Body of pancreas (tissue), 4 donors: ENCODE results near the gene SLCO3A1. TPM values are rescaled to one million over a fixed set of nuclear protein-coding genes. Genes with fewer than 3 reads are reported as not detected.

Source experiments
- ATAC-seq: fragments of 150-250 bp; one replicate; pipeline ENCODE4 v1.9.1; 2016
- DNase-seq, 4 donors: peaks; one replicate each; pipeline ENCODE4 v3.0.0-alpha.2; 2019
- H3K27ac ChIP-seq, 4 donors: fragments of 200-600 bp; sonication (generic); 1 replicate in 3 of 4; 2 replicates in 1 of 4; pipeline versions ENCODE4 v1.5.1 to v1.6.1; 2016 to 2019; ENCODE audit warnings: mild to moderate bottlenecking in 1 of 4, mixed read lengths in 1 of 4, moderate library complexity in 1 of 4
- H3K27me3 ChIP-seq, 2 donors: fragments of 200-600 bp; sonication (generic); one replicate each; pipeline ENCODE4 v1.6.0; 2016; ENCODE audit warnings: mild to moderate bottlenecking in 1 of 2
- H3K36me3 ChIP-seq, 2 donors: fragments of 200-600 bp; sonication (generic); replicated peaks in 1 of 2; 2 replicates each; pipeline ENCODE4 v1.5.1; 2016; ENCODE audit warnings: low read depth in 2 of 2; ENCODE audit not compliant: insufficient read depth in 1 of 2
- H3K4me1 ChIP-seq: fragments of 200-600 bp; sonication (generic); one replicate; pipeline ENCODE4 v1.6.0; 2016
- H3K4me3 ChIP-seq, 2 donors: fragments of 200-600 bp; sonication (generic); 1 replicate in 1 of 2; 2 replicates in 1 of 2; pipeline ENCODE4 v1.5.1; 2016 to 2019
- H3K9me3 ChIP-seq, 3 donors: fragments of 200-600 bp; sonication (generic); 1 replicate in 2 of 3; 2 replicates in 1 of 3; pipeline ENCODE4 v1.5.1; 2016
- POLR2A ChIP-seq, 3 donors: fragments of 450-650 bp; IDR thresholded peaks; one replicate each; pipeline ENCODE4 v1.6.1; 2016; ENCODE audit warnings: antibody characterized with exemption in 3 of 3, mild to moderate bottlenecking in 2 of 3
- WGBS, 2 donors: methylation state at CpG; one replicate each; pipeline ENCODE4 v1.1.5; 2017; 5-methylcytosine and 5-hydroxymethylcytosine counted together
- intact Hi-C: fragments of 100-400 bp; cut with DNase I; formaldehyde crosslinking; loops from one replicate; pipeline ENCODE4 v1.15.1; 2023
- total RNA-seq, 2 donors: library from RNA; depleted of rRNA; stranded (reverse); fragments of >200 nt; gene quantifications; one replicate each; pipeline ENCODE4 v1.1.0, GENCODE V29; 2016
- TF ChIP-seq, protein P1 (sequence below), 7 experiments: fragments of 450-650 bp in 4 of 7; fragments of 200-600 bp in 3 of 7; sonication (generic) in 3 of 7; IDR thresholded peaks; one replicate each; pipeline ENCODE4 v1.5.1; 2016 to 2019; ENCODE audit warnings: antibody characterized with exemption in 7 of 7

The SLCO3A1 gene
- total RNA-seq, 2 donors from 2014 or later, result 5.7 to 12.9 TPM

DNA sequence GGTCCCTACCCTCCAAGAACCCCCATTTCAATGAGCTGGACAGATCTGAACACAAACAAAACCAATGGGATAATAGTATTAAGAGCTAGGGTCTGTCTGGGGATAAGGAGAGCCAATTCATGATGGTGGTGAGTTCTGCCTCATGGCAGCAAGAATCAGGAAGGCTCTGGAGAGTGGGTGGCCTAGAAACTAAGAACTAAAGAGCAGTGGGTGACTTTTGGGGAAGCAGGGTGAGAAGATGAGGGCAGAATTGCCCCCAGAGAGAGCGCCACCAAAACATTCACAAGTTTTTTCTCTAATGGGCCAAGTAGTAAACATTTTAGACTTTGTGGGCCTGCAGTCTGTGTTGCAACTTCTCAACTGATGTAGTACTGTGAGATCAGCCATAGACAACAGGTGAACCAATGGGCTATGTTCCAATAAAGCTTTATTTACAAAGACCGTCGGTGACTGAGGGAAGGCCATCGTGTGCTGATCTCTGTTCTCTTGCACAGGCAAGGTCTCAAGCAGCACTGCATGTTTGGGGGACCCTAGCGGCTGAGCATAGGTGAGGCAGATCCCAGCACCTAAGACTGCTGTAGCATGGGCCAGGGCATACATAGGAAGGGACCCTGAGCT is 314.7 kb downstream of the SLCO3A1 start:
- H3K27ac ChIP-seq, result no peak overlapping the region
- H3K36me3 ChIP-seq, result no peaks in the 10 kb centered on the region
- DNase-seq (no peak), ATAC-seq (no peak)
- H3K4me3 ChIP-seq, result no peak overlapping the region
- H3K4me1 ChIP-seq, result peaks cover 10% of the 10 kb centered on the region
- WGBS, 2 donors, result 89 to 94% methylated on average over 5 of the region's 5 CpGs
- H3K9me3 ChIP-seq, result no peaks in the 10 kb centered on the region
- intact Hi-C loops, result no loop called here
- no peaks in the 10 kb centered on the region for H3K27me3 ChIP-seq
- TF ChIP-seq, protein P1, sequence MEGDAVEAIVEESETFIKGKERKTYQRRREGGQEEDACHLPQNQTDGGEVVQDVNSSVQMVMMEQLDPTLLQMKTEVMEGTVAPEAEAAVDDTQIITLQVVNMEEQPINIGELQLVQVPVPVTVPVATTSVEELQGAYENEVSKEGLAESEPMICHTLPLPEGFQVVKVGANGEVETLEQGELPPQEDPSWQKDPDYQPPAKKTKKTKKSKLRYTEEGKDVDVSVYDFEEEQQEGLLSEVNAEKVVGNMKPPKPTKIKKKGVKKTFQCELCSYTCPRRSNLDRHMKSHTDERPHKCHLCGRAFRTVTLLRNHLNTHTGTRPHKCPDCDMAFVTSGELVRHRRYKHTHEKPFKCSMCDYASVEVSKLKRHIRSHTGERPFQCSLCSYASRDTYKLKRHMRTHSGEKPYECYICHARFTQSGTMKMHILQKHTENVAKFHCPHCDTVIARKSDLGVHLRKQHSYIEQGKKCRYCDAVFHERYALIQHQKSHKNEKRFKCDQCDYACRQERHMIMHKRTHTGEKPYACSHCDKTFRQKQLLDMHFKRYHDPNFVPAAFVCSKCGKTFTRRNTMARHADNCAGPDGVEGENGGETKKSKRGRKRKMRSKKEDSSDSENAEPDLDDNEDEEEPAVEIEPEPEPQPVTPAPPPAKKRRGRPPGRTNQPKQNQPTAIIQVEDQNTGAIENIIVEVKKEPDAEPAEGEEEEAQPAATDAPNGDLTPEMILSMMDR (IDR thresholded peaks at IDR 0.05), result no peak
- no peak for TF ChIP-seq POLR2A (IDR thresholded peaks at IDR 0.05)

DNA sequence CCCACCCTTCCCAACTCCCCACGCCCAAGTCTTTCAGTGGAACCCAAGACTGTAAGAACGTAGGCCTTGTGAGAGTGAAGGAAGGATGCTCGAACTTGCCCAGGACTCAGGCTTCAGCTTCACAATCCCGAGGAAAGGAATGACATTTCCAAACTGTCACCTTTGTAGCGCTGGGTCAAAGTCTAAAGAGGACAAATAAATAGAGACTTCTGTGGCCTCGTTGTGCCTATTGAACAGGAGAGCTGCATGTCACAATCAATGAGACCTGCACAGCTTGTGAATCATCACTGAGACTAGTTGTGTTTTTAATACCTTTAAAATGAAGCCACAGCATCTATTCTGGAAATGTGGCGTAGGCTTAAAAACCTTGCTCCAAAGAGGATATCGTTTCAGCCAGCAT is 317.4 kb downstream of the SLCO3A1 start:
- Histone ChIP-seq H3K27ac (no peak overlapping the region), H3K4me3 (no peak overlapping the region), H3K4me1 (no peaks in the 10 kb centered on the region), H3K36me3 (no peaks in the 10 kb centered on the region), H3K9me3 (no peaks in the 10 kb centered on the region), H3K27me3 (no peaks in the 10 kb centered on the region)
- no peak for TF ChIP-seq POLR2A (IDR thresholded peaks at IDR 0.05)
- TF ChIP-seq, protein P1 (IDR thresholded peaks at IDR 0.05), result no peak
- 50 to 56% methylated on average over 8 of the region's 8 CpGs for WGBS, 2 donors
- intact Hi-C loops, result no loop called here
- DNase-seq (no peak), ATAC-seq (no peak)

DNA sequence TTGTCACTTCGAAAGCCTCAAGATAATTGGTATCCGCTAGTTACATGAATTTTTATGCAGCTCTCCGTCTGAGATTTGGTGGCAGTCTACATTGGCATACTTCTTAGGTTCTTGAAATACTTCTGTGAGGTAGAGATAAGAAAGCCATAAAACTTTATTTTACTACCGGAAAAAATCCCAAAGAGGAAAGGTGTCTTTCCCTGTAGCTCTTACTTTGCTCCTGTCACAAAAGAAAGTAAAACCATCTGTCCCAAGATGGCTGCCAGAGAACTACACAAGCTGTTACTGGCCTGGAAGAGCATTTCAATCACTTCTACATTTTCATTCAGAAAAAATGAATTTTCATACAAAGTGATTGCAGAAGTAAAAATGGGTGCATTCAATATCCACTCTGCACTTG is 325.4 kb downstream of the SLCO3A1 start:
- no peak for TF ChIP-seq POLR2A (IDR thresholded peaks at IDR 0.05)
- TF ChIP-seq, protein P1 (IDR thresholded peaks at IDR 0.05), result no peak
- Histone ChIP-seq H3K27ac (no peak overlapping the region), H3K4me3 (no peak overlapping the region), H3K27me3 (no peaks in the 10 kb centered on the region), H3K36me3 (no peaks in the 10 kb centered on the region), H3K9me3 (no peaks in the 10 kb centered on the region), H3K4me1 (no peaks in the 10 kb centered on the region)
- DNase-seq (no peak), ATAC-seq (no peak)
- intact Hi-C loops, result no loop called here
- 79 to 83% methylated on average over 4 of the region's 4 CpGs for WGBS, 2 donors

DNA sequence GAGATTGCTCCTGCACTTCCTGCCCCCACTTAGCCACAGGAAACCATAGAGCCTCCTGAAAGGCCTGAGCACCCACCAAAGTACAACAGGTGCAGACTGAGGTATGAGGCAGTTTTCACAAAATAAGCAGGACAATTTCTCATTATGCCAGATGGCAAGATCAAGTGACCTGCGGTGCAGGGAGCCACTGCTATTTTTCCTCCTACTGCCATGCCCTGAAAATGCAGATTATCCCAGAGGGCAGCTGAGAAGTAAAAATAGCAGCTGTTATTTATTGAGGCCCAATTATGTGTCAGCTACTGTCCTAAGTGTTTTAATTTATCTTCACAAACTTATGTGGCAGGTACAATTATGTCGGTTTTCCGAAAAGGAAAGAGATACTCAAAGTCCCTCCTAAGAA is 330.6 kb downstream of the SLCO3A1 start:
- TF ChIP-seq POLR2A (IDR thresholded peaks at IDR 0.05), result no peak
- TF ChIP-seq, protein P1 (IDR thresholded peaks at IDR 0.05), result no peak
- H3K27ac ChIP-seq, result no peak overlapping the region
- 83 to 94% methylated on average over 3 of the region's 3 CpGs for WGBS, 2 donors
- ATAC-seq (no peak), DNase-seq (no peak)
- H3K36me3 ChIP-seq, result no peaks in the 10 kb centered on the region
- H3K4me3 ChIP-seq, result no peak overlapping the region
- H3K9me3 ChIP-seq, result no peaks in the 10 kb centered on the region
- H3K27me3 ChIP-seq, result no peaks in the 10 kb centered on the region
- intact Hi-C loops, result no loop called here
- H3K4me1 ChIP-seq, result no peaks in the 10 kb centered on the region

DNA sequence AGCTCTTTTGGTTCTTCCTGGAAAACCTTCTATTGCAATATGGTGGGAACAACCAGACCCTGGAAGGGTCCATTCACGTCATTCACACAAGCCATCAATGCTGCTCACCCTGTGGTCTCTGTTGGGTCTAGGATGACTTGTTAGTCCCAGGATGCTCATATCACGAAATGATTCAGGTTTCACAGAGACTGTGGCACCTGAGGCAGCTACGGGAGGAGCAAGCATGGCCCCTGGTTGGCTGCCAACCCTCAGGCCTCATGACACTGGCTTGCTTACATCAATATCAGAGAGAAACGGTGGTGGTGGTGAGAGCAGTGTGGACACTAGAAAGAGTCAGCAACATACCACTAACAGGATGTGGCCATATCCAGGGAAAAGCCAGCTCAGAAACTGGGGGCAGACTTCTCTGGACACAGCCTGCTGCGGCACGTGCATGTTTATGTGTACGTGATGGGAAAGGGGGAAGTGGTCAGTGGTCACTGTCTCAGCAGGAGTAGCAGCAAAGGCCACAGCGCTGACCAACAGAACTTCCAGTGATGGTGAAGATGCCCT is 331.2 kb downstream of the SLCO3A1 start:
- Histone ChIP-seq H3K27me3 (no peaks in the 10 kb centered on the region), H3K9me3 (no peaks in the 10 kb centered on the region), H3K4me1 (no peaks in the 10 kb centered on the region), H3K27ac (no peak overlapping the region), H3K4me3 (no peak overlapping the region), H3K36me3 (no peaks in the 10 kb centered on the region)
- intact Hi-C loops, result no loop called here
- 71 to 74% methylated on average over 8 of the region's 8 CpGs for WGBS, 2 donors
- DNase-seq, result no peak
- TF ChIP-seq, protein P1 (IDR thresholded peaks at IDR 0.05), result no peak
- no peak for TF ChIP-seq POLR2A (IDR thresholded peaks at IDR 0.05)
- ATAC-seq, result no peak
